NCI-H146 (cell line): ENCODE measurements around the gene MLX.
"Not testable (repeated sequence)": the region's sequence is repeated elsewhere in the genome, so short reads cannot be mapped to it uniquely, and the experiment has no call there.

ENCODE experiments used
- DNase-seq: peaks from one replicate; lab custom pipeline; 2025; lab: John Stamatoyannopoulos, UW

The MLX gene

GRCh38 chr17:42536372-42537155 lies 30.3 kb upstream of the MLX start:
- peak; percentile 92 for DNase-seq

- no peak for DNase-seq
Observed at GRCh38 chr17:42537156-42537805, 29.6 kb upstream of the MLX start.

DNA sequence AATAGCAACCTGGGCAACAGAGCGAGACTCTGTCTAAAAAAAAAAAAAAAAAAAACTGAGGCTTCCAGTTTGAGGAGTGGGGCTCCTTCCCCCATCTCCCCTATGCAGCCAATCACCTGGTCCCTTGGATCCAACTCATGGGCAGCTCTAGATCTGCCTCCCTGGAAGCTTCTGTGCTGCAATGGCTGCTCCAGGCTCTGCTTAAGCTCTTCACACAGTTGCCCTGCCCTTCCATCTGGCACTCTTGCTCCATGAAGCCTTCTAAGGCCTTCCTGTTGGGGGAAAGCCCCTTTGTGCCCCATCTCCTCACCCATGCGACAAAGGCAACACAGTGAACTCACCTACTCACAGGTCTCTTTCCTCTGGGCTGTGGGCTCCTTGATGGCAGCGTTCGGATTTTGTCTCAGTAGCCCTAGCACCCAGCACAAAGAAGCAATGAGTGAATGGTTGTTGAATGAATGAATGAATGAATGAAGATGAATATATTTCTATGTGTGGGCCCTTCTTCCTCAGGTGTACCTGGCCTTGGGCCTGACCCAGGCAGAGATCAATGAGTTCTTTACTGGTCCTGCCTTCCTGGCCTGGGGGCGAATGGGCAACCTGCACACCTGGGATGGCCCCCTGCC lies 29.0 kb upstream of the MLX start:
- no peak for DNase-seq

- DNase-seq: no peak
Observed at GRCh38 chr17:42538482-42538881, 28.4 kb upstream of the MLX start.

GRCh38 chr17:42540558-42540957 lies 26.3 kb upstream of the MLX start:
- not testable (repeated sequence) for DNase-seq

- DNase-seq: no peak
Observed at GRCh38 chr17:42541041-42541833, 25.7 kb upstream of the MLX start.

GRCh38 chr17:42543190-42544079 lies 23.5 kb upstream of the MLX start:
- DNase-seq: no peak

DNA sequence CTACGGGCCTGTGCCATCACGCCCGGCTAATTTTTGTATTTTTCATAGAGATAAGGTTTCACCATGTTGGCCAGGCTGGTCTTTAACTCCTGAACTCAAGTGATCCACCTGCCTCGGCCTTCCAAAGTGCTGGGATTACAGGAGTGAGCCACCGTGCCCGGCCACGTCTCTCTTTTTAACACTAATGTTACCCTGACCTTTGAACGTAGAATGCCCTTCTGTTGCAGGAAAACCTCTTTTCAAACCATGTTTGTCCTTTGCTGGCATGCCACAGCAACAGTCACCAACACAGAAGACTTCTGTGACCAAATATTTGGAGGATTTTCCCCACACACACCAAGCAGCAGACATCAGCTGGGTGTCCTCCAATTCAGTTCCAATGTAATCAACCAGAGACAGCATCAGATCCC lies 22.0 kb upstream of the MLX start:
- no peak for DNase-seq

GRCh38 chr17:42545755-42546505 lies 21.0 kb upstream of the MLX start:
- DNase-seq: not testable (repeated sequence)

- no peak for DNase-seq
Observed at GRCh38 chr17:42547001-42547461, 19.9 kb upstream of the MLX start.

- no peak for DNase-seq
Observed at GRCh38 chr17:42547698-42548069, 19.2 kb upstream of the MLX start.

- DNase-seq: peak; percentile 90
Observed at GRCh38 chr17:42548070-42548837, 18.6 kb upstream of the MLX start.

- DNase-seq: no peak
Observed at GRCh38 chr17:42548993-42549755, 17.7 kb upstream of the MLX start.

DNA sequence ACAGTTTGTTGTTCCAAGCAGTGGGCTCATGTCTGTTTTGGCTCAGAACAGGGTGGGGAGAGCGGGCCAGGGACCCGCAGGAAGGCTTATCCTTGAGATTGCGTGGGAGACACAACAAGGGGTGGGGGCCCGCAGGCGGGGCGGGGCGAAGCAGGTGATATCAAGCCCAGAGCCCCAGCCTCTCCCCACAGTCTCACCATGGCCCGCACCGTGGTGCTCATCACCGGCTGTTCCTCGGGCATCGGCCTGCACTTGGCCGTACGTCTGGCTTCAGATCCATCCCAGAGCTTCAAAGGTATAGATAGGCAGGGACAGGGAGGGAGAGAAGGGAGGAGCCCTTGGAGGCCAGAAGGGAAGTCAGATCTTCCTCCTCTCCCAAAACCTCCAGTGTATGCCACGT lies 14.2 kb upstream of the MLX start, which contains the start of gene HSD17B1:
HSD17B1 (plus strand) TSS at position 188 of the 400 bp plus-strand sequence; CDS start at position 199, 11 bp downstream.
- not testable (repeated sequence) for DNase-seq

GRCh38 chr17:42553161-42553818 lies 13.6 kb upstream of the MLX start:
- no peak for DNase-seq

DNA sequence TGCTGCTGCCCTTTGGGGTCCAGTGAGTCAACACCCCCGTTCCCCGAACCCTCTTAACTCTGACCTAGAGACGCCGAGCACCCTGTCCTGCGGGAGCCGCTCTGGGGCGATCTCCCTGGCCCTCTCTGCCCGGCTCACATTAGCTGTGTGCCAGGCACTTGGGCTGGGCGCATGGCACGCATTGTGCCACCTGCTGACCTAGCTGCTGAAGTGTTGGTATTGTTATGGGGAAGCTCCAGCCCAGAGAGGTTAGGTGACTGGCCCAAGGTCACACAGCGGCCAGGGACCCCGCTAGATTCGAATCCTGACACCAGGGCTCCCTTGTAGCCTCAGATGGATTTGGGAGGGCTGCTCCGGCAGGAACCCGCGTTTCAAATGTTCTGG lies 13.0 kb upstream of the MLX start:
- DNase-seq: no peak

DNA sequence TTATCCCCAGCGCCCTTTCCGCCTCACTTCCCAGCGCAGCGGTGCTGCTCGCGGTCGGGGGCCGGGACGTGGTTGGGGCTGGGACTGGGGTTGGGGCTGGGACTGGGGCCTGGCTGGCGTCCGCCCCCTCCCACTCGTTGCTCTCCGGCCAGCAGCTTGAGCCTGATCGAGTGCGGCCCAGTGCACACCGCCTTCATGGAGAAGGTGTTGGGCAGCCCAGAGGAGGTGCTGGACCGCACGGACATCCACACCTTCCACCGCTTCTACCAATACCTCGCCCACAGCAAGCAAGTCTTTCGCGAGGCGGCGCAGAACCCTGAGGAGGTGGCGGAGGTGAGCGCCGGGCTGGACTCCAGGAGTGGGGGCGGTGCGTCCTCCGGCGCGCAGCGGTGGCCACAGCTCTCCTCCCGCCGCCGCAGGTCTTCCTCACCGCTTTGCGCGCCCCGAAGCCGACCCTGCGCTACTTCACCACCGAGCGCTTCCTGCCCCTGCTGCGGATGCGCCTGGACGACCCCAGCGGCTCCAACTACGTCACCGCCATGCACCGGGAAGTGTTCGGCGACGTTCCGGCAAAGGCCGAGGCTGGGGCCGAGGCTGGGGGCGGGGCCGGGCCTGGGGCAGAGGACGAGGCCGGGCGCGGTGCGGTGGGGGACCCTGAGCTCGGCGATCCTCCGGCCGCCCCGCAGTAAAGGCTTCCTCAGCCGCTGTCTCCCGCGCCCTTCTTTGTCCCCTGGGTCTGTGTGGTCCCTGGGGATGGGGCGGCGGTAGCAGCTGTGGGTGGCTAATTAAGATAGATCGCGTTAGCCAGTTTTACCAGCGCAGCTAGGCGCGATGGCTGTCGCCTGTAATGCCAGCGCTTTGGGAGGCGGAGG lies 12.4 kb upstream of the MLX start:
- peak; percentile 87 for DNase-seq
